CD4-positive, alpha-beta T cell treated with Interferon alpha-2 for 1 hour (primary cell): ENCODE measurements around the gene COL7A1.

Source experiments
- DNase-seq, 2 donors: peaks; one replicate each; pipeline ENCODE4 v3.0.0-alpha.2; 2020 to 2022

Gene COL7A1

DNA sequence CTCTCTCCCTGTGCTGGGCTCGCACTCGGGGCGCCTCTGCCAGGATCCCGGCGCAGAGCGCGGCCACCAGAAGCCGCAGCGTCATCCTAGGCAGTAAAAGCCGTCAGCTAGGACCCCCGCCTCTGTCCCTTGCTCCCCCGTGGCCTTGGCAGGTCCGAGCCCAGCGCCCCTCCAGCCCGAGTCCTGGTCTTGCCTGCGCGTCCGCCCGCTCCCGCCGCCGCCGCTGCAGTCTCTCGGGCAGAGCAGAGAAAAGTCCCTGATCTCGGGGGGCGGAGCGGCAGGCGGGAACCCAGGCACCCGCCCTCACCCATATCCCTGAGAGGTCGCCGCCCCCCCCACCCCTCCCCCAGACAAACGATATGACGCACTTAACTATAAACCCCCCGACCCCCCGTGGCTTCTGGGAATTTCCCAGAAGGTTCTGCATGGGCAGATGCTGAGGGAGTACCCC, at the start of gene COL7A1:
Gene COL7A1 (minus strand): TSS at position 255 of the 451 bp plus-strand sequence. CDS start 170 bp downstream, at position 85.
- DNase-seq = no peak

DNA sequence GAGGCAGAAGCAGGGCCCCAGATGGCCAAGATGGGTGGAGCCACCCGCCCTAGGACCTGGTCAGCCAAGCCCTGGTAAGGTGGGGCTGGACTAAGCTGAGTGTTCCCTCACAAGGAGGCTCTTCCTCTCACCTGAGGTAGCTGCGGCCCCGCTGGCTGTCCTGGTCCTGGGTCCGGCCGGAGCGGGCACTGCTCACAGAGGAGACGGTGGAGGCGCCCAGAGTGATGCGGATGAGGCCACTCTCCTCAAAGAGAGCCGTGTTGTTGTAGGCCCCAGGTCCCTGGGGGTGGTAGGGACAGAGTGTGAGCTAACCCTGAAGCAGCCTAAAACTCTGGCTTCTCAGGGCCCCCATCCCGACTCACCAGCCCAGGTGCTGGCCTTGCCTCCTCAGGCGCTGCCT, 47.5 kb upstream of the COL7A1 start:
- DNase-seq = no peak

DNA sequence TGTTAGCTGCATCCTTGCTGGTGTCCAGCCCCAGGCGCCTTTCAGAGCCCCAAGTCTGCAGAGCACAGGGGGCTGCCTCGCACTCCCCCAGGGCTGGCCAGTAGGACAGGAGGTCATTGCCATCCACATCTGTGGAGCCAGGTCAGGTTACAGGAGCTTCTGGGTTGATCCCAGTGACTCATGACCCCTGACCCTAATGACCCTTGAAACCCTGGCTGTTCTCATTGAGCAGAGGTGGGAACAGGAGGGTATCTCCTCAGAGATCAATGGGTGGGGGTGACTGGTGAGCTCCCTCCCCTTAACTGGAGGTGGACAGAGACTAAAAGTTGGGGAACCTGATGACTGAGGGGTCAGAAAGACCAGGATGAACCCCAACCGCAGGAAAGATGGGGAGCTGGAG, 46.3 kb upstream of the COL7A1 start:
- DNase-seq = no peak

DNA sequence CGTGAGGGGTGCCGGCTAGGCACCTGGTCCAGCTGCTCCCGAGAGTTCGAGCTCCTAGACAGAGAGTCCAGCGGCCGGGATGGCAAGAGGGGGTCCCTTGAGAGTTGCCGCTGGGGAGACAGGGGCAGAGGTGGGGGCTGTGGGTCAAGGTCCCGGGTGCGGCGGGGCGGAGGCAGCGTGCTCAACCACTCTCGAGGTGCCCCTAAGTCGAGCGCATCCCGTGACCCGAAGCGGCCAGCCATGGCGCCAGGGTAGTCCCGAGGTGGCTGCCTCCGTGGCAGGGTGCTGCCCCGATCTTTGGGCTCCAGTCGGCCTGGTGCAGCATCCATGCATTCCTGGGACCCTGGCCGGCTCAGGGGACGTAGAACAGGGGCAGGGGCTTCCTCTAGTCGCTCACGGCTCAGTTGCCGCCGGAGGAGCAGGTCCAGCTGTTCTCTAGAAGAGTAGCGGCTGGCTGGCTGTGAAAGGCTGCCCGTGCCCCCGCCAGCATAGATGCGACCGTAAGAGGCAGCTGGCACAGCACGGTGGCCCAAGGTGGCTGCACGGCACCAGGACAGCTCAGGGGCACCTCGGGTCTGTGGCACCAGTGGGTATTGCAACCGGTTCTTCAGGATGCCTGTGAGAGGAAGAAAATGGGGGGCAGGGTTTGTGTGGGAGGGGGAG, 44.9 kb upstream of the COL7A1 start:
- DNase-seq = no peak

DNA sequence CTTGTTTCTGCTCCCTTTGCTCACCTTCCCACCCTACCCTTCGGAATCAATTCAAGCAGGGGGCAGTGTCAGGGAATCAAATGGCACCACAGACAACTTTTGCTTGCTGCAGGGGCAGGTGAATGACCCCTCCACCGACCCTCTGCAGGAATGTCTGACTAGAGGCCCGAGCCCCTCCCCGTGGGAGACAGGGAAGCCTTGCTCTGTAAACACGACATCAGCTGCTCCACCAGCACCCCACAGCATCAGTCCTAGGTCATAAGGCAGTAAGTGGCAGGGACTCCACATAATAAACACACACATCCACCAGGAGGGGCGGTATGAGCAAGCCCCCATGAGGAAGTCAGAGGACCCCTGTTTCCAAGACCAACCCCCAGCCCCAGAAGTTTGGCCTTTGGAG, 42.2 kb upstream of the COL7A1 start:
- no peak for DNase-seq

DNA sequence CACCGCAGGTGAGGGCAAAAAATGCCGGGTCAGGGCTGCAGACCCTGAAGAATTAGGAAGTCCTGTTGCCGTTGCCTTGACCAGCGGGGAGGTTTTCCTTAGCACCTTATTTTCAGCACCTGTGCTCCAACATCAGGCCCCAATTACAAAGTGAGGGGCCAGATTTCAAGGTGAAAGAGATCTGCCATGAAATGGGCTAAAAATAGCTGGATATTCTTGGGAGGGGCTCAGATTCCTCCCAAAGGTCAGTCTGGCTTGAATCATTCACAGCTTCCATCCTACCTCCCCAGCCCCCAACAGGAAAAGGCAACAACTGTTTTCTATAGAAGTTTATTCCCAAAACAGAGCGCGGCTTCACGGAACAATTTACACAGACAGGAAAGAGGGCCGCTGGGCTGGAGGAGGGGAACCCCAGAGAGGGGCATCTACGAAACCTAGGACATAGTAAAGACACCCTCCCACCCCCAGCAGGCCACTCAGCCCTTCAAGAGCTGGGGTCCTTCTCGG, 41.1 kb upstream of the COL7A1 start:
- no peak for DNase-seq

DNA sequence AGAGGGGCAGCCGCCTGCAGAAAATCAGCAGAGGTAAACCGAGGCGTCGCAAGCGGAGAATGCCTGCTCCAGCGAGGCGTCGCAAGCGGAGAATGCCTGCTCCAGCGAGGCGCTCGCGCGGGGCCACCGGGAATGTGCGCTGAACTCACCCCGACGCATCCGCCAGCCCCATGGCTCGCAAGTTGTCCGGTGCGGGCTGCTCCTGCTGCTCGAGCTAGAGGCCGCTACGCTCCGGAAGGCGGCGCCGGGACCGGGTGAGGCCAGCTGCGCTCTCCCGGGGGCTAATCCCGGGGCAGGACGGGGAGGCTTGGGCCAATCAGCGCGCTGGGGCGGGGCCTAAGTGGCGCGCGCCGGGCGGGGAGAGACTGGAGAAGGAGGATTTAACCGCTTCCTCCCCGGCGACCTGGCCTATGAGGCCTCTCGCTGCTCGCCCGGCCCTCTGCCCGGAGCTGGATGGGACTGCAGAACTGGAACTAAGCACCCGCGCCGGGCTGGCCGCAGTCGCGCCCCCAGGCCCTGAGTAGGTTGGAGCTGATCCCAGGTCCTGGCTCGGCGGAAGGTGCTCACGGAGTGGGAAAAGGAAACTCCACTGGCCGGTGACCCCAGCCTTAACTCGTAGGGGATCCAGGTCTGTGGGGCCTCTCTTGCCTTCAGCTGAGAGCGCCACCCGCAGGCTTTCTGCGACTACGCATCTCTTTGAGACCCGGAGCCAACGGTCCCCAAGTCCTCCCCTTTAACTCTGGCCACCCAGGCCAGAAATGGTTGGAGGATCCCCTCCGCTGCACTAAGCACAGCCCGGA, 40.3 kb upstream of the COL7A1 start, which contains the start of gene SLC26A6:
Gene SLC26A6 (minus strand): TSS at position 240 of the 800 bp plus-strand sequence. CDS start 68 bp downstream, at position 172.
- peak; percentile 90 to 94 for DNase-seq

DNA sequence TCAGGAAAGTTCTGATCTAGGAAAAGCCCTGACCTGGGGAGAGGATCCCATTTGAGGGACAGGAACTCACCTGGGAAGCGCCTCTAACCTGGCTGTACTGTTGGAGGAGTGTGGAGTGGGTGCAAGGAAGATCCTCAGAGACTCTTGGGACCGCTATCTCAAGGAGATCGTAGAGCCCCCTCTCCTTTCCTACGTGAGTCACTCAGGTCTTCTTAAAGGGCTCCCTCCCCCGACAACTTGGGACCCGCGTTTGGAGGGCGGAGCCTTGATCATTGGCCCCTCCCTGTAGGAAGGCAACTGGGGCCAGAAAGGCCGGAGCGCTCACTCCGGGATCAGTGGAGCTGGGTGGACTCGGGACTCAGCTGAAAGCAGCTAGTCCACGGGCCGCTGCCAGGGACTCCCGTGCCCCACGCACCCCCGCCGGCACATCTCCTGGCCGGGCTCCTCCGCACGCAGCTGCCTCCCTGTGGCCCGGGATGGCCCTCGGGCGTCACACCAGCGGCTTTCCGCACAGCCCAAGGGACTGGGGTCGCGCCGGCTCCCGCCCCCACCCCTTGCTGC, 39.6 kb upstream of the COL7A1 start:
- peak; percentile 15 to 35 for DNase-seq

DNA sequence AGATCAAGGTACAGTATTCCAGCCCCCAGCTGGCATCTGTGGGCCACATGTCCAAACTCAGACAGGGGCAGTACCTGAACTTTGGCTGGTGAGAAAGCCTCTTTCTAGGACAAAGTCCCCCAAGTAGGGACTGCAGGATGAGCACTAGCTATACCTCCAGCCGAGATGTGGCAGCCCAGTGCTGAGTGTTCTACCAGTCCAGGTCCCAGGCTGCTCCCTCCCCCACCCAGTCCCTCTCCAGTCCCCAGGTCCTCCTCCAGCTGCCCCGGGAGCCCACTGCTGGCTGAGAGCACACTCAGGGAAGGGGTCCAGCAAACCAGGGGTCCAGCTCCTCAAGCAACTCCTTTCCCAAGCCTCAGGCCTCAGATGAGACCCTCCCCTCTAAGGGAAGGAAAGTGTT, 38.6 kb upstream of the COL7A1 start:
- no peak for DNase-seq

DNA sequence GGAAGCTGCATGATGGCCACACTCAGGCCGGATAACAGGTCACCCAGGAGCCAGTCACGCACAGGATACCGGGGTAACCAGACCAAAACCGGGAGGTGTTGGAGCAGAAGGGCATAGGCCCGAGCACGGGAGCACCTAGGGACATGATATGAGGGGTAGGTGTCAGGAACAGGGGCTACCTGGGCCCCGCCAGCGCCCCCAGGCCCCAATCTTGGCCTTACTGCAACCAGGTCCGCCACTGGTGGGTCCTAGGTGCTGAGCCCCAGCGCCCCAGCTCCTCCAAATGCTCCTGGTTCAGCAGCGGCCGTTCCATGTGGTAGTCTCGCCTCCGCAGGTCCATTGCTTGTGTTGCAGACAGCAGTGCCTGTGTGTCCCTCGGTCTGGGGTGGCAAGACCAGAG, 38.1 kb upstream of the COL7A1 start:
- DNase-seq = no peak

DNA sequence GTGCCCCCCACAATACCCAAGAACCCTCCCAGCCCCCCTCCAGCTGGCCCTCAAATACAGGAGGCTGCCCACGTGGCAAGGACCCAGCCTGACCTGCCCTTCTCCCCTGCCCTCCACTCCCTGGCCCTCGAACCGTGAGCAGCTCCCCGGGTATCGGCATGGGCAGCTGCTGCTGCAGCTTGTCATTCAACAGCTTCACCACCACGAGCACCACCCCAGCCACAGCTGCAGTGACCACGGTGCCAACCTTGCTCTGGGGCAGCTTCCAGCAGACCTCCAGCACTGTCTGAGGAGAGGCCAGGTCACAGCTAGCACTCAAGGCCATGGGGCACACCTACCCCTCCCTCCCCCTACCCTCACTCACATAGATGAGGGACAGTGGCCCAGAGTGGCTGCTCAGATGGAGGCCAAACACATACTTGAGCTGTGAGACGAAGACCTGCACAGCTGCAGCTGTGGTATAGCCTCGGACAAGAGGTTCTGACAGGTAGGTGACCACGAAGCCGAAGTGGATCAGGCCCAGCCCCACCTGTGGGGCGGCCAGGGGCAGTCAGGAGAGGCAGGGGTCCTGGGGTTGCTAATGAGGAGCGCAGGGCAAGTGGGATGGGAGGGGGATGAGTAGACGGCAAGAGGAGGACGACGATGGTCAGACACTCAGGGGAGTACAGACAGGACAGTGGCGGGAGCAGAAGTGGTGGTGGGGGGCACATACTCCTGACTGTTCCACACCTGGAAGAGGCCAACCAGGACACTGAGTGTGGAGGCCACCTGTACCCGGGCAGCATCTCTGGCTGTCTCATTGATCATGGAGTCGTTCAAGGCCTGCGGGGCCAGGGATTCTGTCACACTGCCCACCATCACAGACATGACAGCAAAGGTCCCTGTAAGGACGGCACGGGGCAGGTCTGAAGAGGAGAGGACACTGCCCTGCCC, 36.7 kb upstream of the COL7A1 start:
- DNase-seq = no peak

DNA sequence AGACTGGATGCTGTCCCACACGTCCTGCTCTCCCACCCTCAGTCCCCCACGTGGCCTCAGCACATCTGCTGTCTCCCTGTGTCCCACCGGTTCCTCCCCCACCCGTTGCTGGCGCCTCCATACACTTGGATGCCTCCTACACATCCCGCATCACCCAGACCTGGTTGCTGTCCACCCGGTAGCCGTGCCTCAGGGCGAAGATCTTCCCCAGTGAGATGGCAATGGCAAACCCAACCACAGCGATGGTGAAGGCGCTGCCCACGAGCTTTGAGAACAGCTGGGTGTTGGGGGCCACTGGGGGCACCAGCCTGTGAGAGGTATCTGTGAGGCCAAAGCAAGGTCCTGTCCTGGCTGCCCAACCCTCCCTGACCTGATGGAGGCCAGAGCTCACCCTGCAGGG, 35.7 kb upstream of the COL7A1 start:
- no peak for DNase-seq

DNA sequence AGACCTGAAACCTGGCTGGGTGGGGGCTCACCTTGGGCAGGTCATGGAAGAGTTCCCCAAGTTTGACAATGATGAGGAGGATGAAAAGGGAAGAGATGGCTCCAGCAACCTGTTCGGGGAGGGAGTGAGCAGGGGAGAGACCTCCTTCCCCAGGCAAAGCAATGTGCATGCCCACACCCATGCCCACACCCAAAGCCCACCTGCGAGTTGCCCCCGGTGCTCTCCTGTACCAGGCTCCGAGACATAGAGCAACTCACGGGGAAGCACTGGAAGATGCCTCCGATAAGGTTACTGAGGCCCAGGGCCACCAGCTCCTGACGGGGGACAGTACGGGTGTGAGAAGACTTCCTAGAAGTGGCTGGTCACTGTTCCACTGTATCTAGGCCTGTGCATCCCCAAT, 35.3 kb upstream of the COL7A1 start:
- no peak for DNase-seq

DNA sequence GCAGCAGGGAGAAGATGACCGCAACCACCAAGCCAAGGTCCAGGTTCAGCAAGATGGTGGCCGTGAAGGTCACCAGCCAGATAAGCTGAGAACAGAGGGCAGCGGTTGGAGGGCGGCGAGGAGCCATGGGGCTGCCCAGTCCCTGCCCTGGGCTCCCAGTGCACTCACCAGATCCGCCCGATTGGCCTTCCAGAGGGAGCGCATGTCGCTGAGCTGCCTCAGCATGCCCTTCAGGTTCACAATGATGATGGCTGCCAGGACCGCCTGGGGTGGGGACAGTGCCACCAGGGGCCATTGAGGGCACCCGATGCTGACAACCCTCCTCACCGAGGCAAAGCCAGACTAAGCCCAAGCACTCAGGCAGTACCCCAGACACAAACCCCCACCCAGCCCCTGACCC, 34.8 kb upstream of the COL7A1 start:
- no peak for DNase-seq

DNA sequence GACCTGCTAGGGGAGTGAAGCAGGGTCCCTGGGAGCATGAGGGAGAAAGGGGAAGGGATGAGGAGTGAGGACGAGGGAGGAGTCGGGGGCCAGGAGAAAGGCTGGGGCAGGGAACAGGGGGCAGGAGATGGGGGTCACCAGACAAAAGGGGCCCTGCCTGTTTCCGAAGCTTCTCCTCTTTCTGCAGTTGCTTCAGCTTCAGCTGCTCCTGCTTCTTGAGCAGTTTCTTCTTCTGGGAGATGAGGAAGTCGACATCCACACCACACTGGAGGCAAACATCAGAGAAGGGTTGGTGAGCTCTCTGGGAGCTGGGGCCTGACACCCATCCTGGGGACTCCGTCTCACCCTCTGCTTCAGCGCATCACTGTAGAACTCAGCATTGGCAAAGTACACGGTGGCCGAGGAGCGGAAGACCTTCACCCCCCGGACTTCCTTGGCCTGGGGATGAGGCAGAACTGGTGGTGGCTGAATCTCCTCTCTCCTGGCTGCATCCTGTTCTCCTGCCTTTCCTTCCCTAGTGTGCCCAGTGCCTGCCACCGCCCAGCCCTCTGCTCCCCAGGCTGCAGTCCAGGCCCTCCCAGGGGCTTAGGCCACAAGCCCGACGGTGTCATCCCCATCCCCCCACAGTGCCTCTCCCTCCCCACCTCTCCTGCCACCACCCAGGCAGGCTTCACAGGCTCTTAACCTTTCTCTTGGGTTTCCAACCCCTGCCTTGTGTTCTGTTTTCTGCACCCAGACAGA, 33.3 kb upstream of the COL7A1 start:
- no peak for DNase-seq

DNA sequence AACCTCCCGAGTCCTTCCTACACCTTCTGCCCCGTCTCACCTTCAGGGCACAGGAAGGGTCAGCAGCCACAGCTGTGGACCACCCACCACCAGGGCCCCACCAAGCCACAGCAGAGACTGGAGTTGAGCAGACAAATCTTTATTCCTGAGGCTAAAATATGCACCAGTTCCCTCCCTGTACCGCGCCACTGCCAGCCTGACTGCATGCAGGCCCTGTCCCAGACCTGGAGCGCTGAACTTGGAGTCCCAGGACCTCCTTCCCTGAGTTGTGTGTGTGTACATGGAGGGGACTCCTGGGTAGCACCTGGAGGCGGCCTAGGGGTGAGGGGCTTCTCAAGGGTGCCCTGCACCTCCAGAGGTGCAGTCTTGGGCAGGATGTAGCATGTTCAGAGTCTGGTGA, 30.5 kb upstream of the COL7A1 start:
- DNase-seq = no peak

DNA sequence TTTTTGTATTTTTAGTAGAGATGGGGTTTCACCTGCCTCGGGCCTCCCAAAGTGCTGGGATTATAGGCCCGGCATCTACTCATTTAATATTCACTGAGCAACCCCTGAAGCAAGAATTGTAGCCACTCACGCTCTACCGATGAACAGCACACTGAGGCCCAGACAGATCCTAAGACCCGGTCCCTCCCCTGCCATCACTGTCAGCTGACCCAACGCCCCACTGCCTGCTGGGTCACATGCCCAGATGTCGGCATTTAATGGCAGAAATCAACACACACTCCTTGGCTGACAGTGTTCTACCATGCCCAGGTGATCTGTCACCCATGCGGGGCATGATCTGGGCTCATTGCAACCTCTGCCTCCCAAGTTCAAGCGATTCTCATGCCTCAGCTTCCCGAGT, 29.6 kb upstream of the COL7A1 start:
- no peak for DNase-seq

DNA sequence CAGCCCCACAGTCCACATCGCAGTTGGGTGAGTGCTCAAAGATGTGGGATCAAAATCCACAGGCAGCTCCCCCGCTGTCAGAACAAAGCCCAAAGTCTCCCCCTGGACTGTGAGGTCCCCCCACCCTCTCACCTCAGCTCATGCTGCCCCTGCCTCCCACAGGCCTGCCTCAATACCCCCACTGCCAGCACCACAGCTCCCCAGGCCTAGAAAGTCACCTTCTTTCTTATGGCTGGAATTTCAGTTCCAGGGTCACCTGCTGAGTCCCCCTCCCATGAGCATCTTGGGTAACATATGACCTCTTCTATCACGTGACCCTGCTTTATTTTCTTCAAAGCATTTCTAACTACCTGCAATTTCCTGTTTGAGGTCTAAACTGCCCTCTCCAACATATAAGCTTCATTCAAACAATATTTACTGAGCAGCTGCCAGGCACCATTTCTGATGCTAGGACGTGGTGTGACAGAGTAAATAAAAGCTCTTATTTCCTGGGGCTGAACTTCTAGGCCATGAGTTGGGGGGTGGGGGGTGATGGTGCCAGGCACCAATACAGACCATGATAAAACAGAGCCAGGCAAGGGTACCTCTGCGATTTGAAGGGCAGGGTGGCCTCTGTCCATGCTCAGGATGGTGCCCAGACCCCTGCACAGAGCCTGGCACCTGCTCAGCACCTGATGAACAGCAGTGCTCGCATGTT, 28.9 kb upstream of the COL7A1 start:
- no peak for DNase-seq

DNA sequence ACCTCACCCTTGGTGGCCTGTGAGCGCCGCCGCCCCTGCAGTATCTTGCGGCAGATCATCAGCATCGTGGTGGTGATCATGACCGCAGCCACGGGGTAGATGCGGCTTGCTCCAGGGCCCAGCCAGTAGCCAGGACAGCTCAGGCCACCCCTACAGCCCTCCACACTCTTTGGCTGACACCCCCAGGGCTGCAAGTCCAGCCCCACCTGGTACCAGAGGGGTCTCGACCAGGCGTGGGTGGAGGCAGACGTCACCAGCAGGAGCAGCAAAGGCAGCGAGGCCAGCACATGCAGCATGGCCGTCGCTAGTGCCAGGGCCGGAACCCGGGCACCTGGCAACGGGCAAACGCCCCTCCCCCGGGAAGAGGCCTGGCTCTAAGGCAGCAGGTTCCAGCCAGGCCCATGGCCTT, 26.3 kb upstream of the COL7A1 start, which contains the start of gene TMEM89:
Gene TMEM89 (minus strand): TSS at position 309 of the 409 bp plus-strand sequence. CDS start 13 bp downstream, at position 296.
- DNase-seq = no peak

DNA sequence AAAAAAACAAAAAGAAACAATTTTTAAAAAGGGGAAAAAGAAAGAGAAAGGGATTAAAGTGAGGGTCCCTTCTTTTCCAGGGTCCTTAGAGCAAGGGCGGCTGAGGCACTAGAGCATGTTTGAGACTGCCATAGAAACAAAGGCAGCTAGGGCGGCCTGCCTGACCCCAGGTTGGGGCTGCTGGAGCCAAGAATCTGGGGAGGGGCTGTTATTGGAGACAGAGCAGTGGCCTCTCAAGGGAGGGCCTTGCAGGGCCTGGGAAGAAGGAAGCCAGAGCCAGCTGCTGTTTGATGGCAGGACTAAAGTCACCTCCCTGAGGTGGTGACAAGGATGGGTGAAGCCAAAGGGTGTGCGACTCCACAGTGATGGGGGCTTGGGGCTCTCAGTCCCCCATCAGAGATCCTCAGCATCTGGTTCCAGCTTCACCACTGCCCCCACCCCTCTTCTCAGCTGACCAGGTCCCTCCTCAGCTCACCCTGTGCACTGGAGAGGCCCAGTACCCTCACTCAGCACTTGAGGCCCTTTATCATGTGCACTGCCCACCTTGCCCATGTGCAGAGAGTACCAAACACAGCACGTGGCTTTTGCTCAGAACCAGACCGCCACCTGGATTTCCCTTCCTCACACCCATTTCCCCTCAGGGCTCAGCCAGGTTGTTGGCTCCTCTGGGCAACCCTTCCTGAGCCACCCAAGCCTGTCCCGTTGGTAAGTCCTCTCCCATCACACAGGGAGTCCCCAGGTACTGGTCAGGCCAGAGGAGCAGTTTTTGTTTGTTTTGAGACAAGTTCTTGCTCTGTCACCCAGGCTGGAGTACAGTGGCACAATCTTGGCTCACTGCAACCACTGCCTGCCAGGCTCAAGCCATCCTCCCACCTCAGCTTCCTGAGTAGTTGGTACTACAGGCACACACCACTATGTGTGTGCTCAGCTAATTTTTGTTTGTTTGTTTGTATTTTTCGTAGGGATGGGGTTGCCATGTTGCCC, 24.7 kb upstream of the COL7A1 start:
- DNase-seq = no peak
